ENCODE data around the gene B2M.
A peak's percentile ranks its signal among the peaks of the same experiment; 100 is the strongest.
"Not testable (repeated sequence)": the region's sequence is repeated elsewhere in the genome, so short reads cannot be mapped to it uniquely, and the experiment has no call there.

B2M gene

GRCh38 chr15:44698641-44699040, 12.7 kb upstream of the B2M start:
- no peak for DNase-seq (ENCODE audit: low read depth, low spot score)

GRCh38 chr15:44700676-44701075, 10.6 kb upstream of the B2M start:
- DNase-seq (ENCODE audit: low read depth, low spot score): not testable (repeated sequence)

GRCh38 chr15:44705986-44706385, 5.3 kb upstream of the B2M start:
- DNase-seq (ENCODE audit: low read depth, low spot score): no peak

- DNase-seq (ENCODE audit: low read depth, low spot score): no peak
Measured at GRCh38 chr15:44706401-44706800, 4.9 kb upstream of the B2M start.

GRCh38 chr15:44706946-44707636, 4.2 kb upstream of the B2M start:
- no peak for DNase-seq (ENCODE audit: low read depth, low spot score)

GRCh38 chr15:44710236-44711095, 851 bp upstream of the B2M start:
- peak; percentile 42 for DNase-seq (ENCODE audit: low read depth, low spot score)

GRCh38 chr15:44711743-44712345, 527 bp downstream of the B2M start:
- peak; percentile 58 for DNase-seq (ENCODE audit: low read depth, low spot score)

GRCh38 chr15:44712346-44713005, 1.2 kb downstream of the B2M start:
- peak; percentile 81 for DNase-seq (ENCODE audit: low read depth, low spot score)

GRCh38 chr15:44713006-44713966, 2.0 kb downstream of the B2M start:
- peak; percentile 21 for DNase-seq (ENCODE audit: low read depth, low spot score)

- DNase-seq (ENCODE audit: low read depth, low spot score): no peak
Measured at GRCh38 chr15:44715142-44715796, 4.0 kb downstream of the B2M start.

- no peak for DNase-seq (ENCODE audit: low read depth, low spot score)
Measured at GRCh38 chr15:44715797-44716334, 4.5 kb downstream of the B2M start.

GRCh38 chr15:44716983-44717602, 5.8 kb downstream of the B2M start:
- DNase-seq (ENCODE audit: low read depth, low spot score): no peak

GRCh38 chr15:44718180-44718926, 7.0 kb downstream of the B2M start:
- DNase-seq (ENCODE audit: low read depth, low spot score): no peak

GRCh38 chr15:44718927-44719292, 7.6 kb downstream of the B2M start:
- no peak for DNase-seq (ENCODE audit: low read depth, low spot score)

GRCh38 chr15:44719293-44719999, 8.1 kb downstream of the B2M start:
- no peak for DNase-seq (ENCODE audit: low read depth, low spot score)

GRCh38 chr15:44720000-44720435, 8.7 kb downstream of the B2M start:
- not testable (repeated sequence) for DNase-seq (ENCODE audit: low read depth, low spot score)

- no peak for DNase-seq (ENCODE audit: low read depth, low spot score)
Measured at GRCh38 chr15:44720460-44721176, 9.3 kb downstream of the B2M start.

- DNase-seq (ENCODE audit: low read depth, low spot score): no peak
Measured at GRCh38 chr15:44722011-44722410, 10.7 kb downstream of the B2M start.
